Choroid plexus epithelial cell (primary cell): ENCODE results near the gene RAB27A.
"Not testable (repeated sequence)": the region's sequence is repeated elsewhere in the genome, so short reads cannot be mapped to it uniquely, and the experiment has no call there.

Experiments used
- DNase-seq: peaks from one replicate; pipeline ENCODE4 v3.0.0-alpha.2; 2010; ENCODE audit warnings: low read depth
- H3K4me3 ChIP-seq: 2 replicates; pipeline ENCODE4 v1.5.1; 2011; ENCODE audit warnings: low read depth, mild to moderate bottlenecking, control low read depth, low read length, moderate library complexity
- TF ChIP-seq, protein P1 (sequence below): conservative IDR thresholded peaks from 2 replicates; pipeline ENCODE4 v1.5.1; 2011; ENCODE audit warnings: low read depth, mild to moderate bottlenecking, control low read depth, inconsistent platforms, low read length, moderate library complexity

The RAB27A gene

DNA sequence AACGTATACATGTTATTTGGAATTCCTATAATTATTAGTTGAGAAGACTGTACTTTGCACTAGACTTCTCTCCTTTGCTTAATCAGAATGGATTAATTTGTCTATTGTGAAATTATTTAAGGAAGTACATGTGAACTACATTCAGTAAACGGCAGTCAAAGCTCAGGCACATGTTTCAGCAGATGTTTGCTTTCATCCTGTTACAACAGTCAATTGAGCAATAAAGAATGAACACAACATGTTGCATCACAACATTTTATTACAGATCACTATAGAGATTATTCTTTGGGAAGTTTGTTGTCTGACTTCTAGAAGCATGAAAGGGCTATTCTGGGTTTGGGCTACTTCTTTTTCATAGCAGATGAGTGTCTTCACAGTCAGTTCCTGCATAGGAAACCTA lies 39.2 kb downstream of the RAB27A start:
- no peak overlapping the region for H3K4me3 ChIP-seq
- TF ChIP-seq, protein P1, sequence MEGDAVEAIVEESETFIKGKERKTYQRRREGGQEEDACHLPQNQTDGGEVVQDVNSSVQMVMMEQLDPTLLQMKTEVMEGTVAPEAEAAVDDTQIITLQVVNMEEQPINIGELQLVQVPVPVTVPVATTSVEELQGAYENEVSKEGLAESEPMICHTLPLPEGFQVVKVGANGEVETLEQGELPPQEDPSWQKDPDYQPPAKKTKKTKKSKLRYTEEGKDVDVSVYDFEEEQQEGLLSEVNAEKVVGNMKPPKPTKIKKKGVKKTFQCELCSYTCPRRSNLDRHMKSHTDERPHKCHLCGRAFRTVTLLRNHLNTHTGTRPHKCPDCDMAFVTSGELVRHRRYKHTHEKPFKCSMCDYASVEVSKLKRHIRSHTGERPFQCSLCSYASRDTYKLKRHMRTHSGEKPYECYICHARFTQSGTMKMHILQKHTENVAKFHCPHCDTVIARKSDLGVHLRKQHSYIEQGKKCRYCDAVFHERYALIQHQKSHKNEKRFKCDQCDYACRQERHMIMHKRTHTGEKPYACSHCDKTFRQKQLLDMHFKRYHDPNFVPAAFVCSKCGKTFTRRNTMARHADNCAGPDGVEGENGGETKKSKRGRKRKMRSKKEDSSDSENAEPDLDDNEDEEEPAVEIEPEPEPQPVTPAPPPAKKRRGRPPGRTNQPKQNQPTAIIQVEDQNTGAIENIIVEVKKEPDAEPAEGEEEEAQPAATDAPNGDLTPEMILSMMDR: no peak
- DNase-seq: peak; percentile 96

DNA sequence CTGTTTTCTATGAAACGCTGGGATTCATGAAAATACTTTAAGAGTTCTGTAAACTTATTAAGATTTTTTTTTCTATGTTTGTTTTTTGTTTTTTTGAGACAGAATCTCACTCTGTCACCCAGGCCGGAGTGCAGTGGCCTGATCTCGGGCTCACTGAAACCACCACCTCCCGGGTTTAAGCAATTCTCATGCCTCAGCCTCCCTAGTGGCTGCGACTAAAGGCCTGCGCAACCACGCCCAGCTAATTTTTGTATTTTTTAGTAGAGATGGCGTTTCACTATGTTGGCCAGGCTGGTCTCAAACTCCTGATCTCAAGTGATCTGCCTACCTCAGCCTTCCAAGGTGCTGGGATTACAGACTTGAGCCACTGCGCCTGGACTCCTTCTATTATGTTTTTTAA lies 39.7 kb downstream of the RAB27A start:
- H3K4me3 ChIP-seq, DNase-seq: not testable (repeated sequence)

DNA sequence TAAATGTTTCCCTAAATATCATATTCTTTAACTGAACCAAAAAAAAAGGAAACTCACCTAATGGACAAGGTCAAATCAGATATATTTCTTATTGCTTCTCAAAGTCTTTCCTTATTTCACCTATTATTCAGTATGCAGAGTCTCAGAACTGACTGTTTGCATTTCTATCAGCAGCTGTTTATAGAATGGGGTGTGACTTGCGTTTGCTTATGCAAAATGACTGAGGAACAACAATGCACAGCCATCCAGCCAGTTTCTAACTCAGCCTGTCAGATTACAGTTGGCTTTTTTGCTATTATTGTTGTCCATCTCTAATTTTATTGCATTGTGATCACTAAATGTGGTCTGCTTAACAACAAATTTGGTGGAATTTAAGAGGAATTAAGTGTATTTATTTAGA lies 40.7 kb downstream of the RAB27A start:
- TF ChIP-seq, protein P1: no peak
- no peak for DNase-seq
- no peak overlapping the region for H3K4me3 ChIP-seq

DNA sequence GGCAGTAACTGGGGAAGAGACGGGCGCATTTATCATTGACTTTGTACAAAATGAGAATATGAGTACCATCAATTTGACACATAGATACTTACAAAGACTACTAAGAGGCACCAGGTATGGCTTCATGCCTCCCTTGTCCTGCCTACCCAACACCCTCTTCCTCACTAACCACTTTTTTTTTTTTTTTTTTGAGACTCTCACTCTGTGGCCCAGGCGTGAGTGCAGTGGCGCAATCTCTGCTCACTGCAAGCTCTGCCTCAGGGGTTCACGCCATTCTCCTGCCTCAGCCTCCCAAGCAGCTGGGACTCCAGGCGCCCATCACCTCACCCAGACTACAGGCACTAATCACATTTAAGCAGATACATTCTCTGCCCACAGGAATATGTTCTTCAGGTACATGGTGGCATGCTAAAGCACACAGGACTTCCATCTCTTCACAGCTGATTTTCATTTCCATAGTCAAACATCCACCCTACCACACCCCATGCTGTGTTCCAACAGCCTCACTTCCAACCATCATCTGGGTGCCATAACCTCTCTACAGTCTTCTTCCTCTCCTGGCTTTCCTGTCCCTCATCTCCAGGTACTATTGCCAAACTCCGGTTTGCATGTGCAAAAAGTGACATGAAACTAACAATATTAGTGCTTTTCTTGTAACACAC lies 41.7 kb downstream of the RAB27A start:
- TF ChIP-seq, protein P1: no peak
- DNase-seq: no peak
- H3K4me3 ChIP-seq: no peak overlapping the region

DNA sequence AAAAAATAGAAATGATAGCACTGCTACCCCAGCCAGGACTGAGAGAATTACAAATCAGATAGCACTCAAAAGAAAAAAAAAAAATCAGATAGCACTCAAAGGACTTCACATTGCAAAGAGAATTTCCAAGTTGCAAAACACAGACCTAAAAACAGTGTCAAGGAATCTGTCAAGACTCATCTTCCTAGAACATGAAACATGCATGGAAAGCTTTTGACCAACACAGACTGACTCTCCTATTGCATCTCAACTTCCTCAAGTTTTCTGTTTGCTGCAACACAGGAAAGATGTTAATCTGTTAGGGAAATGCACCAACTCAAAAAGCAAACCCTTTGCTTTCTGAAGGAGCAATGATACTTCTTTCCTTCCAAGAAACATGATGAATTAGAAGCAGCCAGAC lies 42.3 kb downstream of the RAB27A start:
- H3K4me3 ChIP-seq: no peak overlapping the region
- TF ChIP-seq, protein P1: no peak
- no peak for DNase-seq

DNA sequence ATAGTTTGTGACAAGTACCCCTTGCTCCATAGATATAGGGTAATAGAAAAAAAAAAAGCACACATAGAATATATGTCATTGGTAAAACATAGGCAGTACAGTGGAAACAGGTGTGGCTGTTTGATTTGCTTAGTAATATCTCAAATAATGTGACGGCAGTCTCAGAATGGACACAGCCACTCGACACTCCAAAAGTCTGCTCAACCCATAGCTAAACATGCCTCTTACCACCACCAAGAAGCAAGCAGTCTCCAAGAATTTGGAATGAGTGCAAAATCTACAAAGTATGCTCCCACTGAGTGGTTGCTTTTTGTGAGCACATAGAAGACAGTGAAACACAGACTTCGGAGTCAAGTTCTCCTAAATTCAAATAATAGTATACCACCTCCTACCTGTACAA lies 43.0 kb downstream of the RAB27A start:
- TF ChIP-seq, protein P1: no peak
- no peak overlapping the region for H3K4me3 ChIP-seq
- no peak for DNase-seq

DNA sequence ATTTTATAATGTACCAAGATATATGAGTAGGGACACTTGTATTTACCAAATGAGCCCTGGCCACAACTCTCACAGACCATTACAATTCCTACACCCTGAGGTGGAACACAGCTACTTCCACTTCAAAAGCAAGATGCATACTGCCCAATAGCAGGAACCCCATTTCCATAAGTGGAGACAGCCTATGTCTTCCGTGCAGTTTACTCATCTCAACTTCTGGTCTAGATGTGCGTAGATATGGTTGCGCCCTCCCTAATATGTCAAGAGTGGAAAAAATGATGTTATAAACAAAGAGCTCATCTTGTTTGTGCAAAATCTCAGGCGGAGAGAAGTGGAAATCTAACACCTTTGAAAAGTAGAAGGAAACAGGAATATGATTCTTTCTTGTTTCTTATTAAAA lies 44.6 kb downstream of the RAB27A start:
- DNase-seq: no peak
- no peak overlapping the region for H3K4me3 ChIP-seq
- TF ChIP-seq, protein P1: no peak
